K562 (cell line): ENCODE data around the gene RECK. TPM values are rescaled to one million over a fixed set of nuclear protein-coding genes. Genes with fewer than 3 reads are reported as not detected.

Source experiments
- CREM ChIP-seq: IDR thresholded peaks from 2 replicates; pipeline ENCODE4 v1.6.1; 2014; ENCODE audit warnings: antibody characterized with exemption, low read depth
- CTBP1 ChIP-seq: fragments of 450-650 bp; IDR thresholded peaks from 2 replicates; pipeline ENCODE4 v1.6.1; 2016; ENCODE audit warnings: borderline replicate concordance
- ESRRA ChIP-seq: fragments of 450-650 bp; IDR thresholded peaks from 2 replicates; pipeline ENCODE4 v1.6.1; 2014; ENCODE audit warnings: low read depth, mild to moderate bottlenecking, moderate library complexity, borderline replicate concordance
- GABPB2 ChIP-seq: fragments of 250-450 bp; sonication (Bioruptor Pico); conservative IDR thresholded peaks from 2 replicates; pipeline ENCODE4 v1.5.1; 2021; ENCODE audit warnings: mild to moderate bottlenecking
- KLF13 ChIP-seq: fragments of 450-650 bp; IDR thresholded peaks from 2 replicates; pipeline ENCODE4 v1.6.1; 2016; ENCODE audit warnings: missing genetic modification characterization, low read depth, mild to moderate bottlenecking, missing compliant biosample characterization, moderate library complexity, borderline replicate concordance
- TAF15 ChIP-seq: fragments of 200-400 bp; formaldehyde crosslinking; IDR thresholded peaks from 2 replicates; pipeline ENCODE4 v1.6.1; 2017; ENCODE audit warnings: mild to moderate bottlenecking, low read depth, low read length, moderate library complexity
- polyA plus RNA-seq, 8 experiments: library from polyadenylated mRNA; depleted of rRNA in 4 of 8; stranded (reverse) in 5 of 8; unstranded in 3 of 8; fragments of >200 nt; fragmentation: Nextera tagmentation in 2 of 8; fragmentation: Illumina TruSeq in 1 of 8; extraction: Ambion mirVana in 2 of 8; extraction: Trizol in 1 of 8; gene quantifications; 2 replicates each; pipeline versions ENCODE4 v1.2.1 to v1.2.3, GENCODE V29; 2011 to 2014; ENCODE audit warnings: inconsistent platforms in 1 of 8, missing spikeins in 1 of 8
- total RNA-seq, 7 experiments: library from RNA; depleted of rRNA in 6 of 7; stranded (reverse); fragments of >200 nt in 6 of 7; fragmentation: Illumina TruSeq in 2 of 7; extraction: Trizol in 2 of 7; gene quantifications; 2 replicates each; pipeline versions ENCODE4 v1.2.1 to v1.2.3, GENCODE V29; 2011 to 2021; ENCODE audit warnings: low replicate concordance in 1 of 7
- TF ChIP-seq, protein P1 (sequence below): IDR thresholded peaks from 2 replicates; pipeline ENCODE4 v1.6.1; 2011; ENCODE audit warnings: borderline replicate concordance, low read depth, mild to moderate bottlenecking, moderate library complexity, low read length; ENCODE audit not compliant: insufficient read depth, poor library complexity, severe bottlenecking
- TF ChIP-seq, protein P2 (sequence below), 2 experiments: fragments of 450-650 bp; formaldehyde crosslinking in 1 of 2; IDR thresholded peaks; 2 replicates each; pipeline versions ENCODE4 v1.4.0 to v1.6.1; 2014 to 2020; ENCODE audit warnings: mild to moderate bottlenecking in 2 of 2, borderline replicate concordance in 1 of 2, low read depth in 1 of 2
- TF ChIP-seq, protein P3 (sequence below), 3 experiments: IDR thresholded peaks in 2 of 3; conservative IDR thresholded peaks in 1 of 3; 2 replicates each; pipeline ENCODE4 v1.5.1; 2011 to 2012; ENCODE audit warnings: low read length in 3 of 3, mild to moderate bottlenecking in 3 of 3, control low read depth in 2 of 3, improper control_type of control experiment in 1 of 3, inconsistent platforms in 1 of 3, low read depth in 1 of 3, mixed read lengths in 1 of 3, moderate library complexity in 1 of 3; ENCODE audit not compliant: insufficient read depth in 2 of 3
- TF ChIP-seq, protein P4 (sequence below): fragments of 450-650 bp; IDR thresholded peaks from 2 replicates; pipeline ENCODE4 v1.6.1; 2014; ENCODE audit warnings: low read depth, mild to moderate bottlenecking, moderate library complexity, borderline replicate concordance

Gene RECK
- total and polyA plus RNA-seq, 9 of the 15 experiments (the other 6 are each of a cell fraction or from before 2014, with no cell fraction given), result 0.04 to 0.36 (median 0.16) TPM

DNA sequence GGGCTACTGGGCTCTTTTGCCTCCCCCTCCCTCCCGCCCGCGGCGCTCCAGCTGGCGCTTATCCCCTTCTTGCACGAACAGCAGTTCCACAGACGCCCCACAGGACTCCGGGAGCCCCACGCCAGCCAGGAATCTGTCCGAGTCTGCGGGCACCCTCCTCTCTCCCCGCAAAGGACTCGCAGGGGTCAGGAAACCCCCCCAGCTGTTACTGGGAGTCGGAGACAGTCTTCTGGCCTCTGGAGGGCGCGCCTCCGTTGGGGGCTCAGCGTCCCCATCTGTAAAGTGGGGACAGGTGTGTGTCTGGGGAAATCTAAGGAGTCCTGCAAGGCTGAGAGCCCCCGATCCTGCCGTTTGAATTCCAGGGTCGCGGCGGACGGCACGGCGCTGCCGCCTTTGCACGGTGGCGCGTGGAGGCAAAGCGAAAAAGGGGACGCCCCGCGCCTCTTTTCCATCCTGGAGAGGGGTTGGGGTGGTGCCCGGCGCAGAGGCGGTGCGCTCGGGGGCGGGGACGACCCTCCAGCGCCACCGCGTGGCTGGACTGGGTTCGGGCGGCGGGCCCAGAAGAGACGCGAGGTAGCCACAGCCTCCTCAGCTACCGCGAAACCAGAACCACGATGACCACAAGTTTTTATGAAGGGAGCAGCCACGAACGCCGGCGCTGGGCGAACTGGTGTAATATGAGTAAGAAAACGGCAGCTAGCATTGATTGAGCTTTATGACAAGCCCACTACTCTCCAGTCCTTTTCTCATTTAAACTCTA lies 129.6 kb downstream of the RECK start (continued):
- TF ChIP-seq, protein P1, sequence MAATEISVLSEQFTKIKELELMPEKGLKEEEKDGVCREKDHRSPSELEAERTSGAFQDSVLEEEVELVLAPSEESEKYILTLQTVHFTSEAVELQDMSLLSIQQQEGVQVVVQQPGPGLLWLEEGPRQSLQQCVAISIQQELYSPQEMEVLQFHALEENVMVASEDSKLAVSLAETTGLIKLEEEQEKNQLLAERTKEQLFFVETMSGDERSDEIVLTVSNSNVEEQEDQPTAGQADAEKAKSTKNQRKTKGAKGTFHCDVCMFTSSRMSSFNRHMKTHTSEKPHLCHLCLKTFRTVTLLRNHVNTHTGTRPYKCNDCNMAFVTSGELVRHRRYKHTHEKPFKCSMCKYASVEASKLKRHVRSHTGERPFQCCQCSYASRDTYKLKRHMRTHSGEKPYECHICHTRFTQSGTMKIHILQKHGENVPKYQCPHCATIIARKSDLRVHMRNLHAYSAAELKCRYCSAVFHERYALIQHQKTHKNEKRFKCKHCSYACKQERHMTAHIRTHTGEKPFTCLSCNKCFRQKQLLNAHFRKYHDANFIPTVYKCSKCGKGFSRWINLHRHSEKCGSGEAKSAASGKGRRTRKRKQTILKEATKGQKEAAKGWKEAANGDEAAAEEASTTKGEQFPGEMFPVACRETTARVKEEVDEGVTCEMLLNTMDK, result peak; percentile 3
- TF ChIP-seq, protein P2, sequence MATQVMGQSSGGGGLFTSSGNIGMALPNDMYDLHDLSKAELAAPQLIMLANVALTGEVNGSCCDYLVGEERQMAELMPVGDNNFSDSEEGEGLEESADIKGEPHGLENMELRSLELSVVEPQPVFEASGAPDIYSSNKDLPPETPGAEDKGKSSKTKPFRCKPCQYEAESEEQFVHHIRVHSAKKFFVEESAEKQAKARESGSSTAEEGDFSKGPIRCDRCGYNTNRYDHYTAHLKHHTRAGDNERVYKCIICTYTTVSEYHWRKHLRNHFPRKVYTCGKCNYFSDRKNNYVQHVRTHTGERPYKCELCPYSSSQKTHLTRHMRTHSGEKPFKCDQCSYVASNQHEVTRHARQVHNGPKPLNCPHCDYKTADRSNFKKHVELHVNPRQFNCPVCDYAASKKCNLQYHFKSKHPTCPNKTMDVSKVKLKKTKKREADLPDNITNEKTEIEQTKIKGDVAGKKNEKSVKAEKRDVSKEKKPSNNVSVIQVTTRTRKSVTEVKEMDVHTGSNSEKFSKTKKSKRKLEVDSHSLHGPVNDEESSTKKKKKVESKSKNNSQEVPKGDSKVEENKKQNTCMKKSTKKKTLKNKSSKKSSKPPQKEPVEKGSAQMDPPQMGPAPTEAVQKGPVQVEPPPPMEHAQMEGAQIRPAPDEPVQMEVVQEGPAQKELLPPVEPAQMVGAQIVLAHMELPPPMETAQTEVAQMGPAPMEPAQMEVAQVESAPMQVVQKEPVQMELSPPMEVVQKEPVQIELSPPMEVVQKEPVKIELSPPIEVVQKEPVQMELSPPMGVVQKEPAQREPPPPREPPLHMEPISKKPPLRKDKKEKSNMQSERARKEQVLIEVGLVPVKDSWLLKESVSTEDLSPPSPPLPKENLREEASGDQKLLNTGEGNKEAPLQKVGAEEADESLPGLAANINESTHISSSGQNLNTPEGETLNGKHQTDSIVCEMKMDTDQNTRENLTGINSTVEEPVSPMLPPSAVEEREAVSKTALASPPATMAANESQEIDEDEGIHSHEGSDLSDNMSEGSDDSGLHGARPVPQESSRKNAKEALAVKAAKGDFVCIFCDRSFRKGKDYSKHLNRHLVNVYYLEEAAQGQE (IDR thresholded peaks at IDR 0.05; ENCODE audit: borderline replicate concordance), result peak; percentile 70; the same call in 1 of the 2 replicates
- TF ChIP-seq, protein P2 (CRISPR knock-in tag; IDR thresholded peaks at IDR 0.05; ENCODE audit: low read depth), result no peak
- TF ChIP-seq CREM, result 0 out of 2 replicates have a peak, but pooled peaks have one; percentile 11
- TF ChIP-seq CTBP1, result peak; percentile 49; the same call in 1 of the 2 replicates
- no peak for TF ChIP-seq TAF15
- TF ChIP-seq ESRRA, result peak; percentile 76; the same call in 1 of the 2 replicates
- TF ChIP-seq, protein P3, sequence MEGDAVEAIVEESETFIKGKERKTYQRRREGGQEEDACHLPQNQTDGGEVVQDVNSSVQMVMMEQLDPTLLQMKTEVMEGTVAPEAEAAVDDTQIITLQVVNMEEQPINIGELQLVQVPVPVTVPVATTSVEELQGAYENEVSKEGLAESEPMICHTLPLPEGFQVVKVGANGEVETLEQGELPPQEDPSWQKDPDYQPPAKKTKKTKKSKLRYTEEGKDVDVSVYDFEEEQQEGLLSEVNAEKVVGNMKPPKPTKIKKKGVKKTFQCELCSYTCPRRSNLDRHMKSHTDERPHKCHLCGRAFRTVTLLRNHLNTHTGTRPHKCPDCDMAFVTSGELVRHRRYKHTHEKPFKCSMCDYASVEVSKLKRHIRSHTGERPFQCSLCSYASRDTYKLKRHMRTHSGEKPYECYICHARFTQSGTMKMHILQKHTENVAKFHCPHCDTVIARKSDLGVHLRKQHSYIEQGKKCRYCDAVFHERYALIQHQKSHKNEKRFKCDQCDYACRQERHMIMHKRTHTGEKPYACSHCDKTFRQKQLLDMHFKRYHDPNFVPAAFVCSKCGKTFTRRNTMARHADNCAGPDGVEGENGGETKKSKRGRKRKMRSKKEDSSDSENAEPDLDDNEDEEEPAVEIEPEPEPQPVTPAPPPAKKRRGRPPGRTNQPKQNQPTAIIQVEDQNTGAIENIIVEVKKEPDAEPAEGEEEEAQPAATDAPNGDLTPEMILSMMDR (IDR thresholded peaks at IDR 0.05 in 2 of 3, conservative IDR thresholded peaks at IDR 0.05 in 1 of 3; ENCODE audit: insufficient read depth in 2 of 3, low read depth in 1 of 3, low read length in 3 of 3), result peak; percentile 76 to 91 (median 80)
- TF ChIP-seq GABPB2, result no peak
- TF ChIP-seq, protein P4, sequence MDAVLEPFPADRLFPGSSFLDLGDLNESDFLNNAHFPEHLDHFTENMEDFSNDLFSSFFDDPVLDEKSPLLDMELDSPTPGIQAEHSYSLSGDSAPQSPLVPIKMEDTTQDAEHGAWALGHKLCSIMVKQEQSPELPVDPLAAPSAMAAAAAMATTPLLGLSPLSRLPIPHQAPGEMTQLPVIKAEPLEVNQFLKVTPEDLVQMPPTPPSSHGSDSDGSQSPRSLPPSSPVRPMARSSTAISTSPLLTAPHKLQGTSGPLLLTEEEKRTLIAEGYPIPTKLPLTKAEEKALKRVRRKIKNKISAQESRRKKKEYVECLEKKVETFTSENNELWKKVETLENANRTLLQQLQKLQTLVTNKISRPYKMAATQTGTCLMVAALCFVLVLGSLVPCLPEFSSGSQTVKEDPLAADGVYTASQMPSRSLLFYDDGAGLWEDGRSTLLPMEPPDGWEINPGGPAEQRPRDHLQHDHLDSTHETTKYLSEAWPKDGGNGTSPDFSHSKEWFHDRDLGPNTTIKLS, result no peak
- peak; percentile 57; the same call in 1 of the 2 replicates for TF ChIP-seq KLF13 (tag)
